ENCODE measurements around the gene TSEN15. TPM values are rescaled to one million over a fixed set of nuclear protein-coding genes. Genes with fewer than 3 reads are reported as not detected.

TSEN15 gene
- total and polyA plus RNA-seq, 10 of the 15 experiments (the other 5 are each of a cell fraction or from before 2014, with no cell fraction given), result 21.1 to 136 (median 70.2) TPM

GRCh38 chr1:184032930-184033418, 18.6 kb upstream of the TSEN15 start:
- ATAC-seq (no peak), FAIRE-seq (no peak), DNase-seq (ENCODE audit: low read depth, low spot score) (no peak)
- intact Hi-C loops (cut with micrococcal nuclease; ENCODE audit: unreplicated experiment), result no loop called here
- H3K79me2 ChIP-seq (ENCODE audit: control insufficient read depth, insufficient read depth, low read length), result no peaks in the 10 kb centered on the region
- H3K4me2 ChIP-seq (ENCODE audit: control insufficient read depth, insufficient read depth), result no peak overlapping the region
- ChIA-PET RAD21 (ENCODE audit: unreplicated experiment) (no interaction called here), POLR2A (interaction anchor here (1.1 kb wide), 1 partner anchor 10 kb away, joined by 3 read pairs; no protein-coding TSS in a partner anchor), SMC1A (ENCODE audit: uncharacterized antibody, unreplicated experiment) (interaction anchor here (1.1 kb wide), 1 partner anchor 11 kb away, joined by 3 read pairs; no protein-coding TSS in a partner anchor), CTCF (no interaction called here)
- H4K20me1 ChIP-seq (ENCODE audit: control insufficient read depth, insufficient read depth), result no peaks in the 10 kb centered on the region
- in situ Hi-C loops (cut with MboI), result no loop called here
- no peak for TF ChIP-seq KDM1A (IDR thresholded peaks at IDR 0.05; ENCODE audit: borderline replicate concordance)
- TF ChIP-seq STAT3 (IDR thresholded peaks at IDR 0.05; ENCODE audit: low read depth, low read length), result no peak
- no peak for TF ChIP-seq KLF5 (IDR thresholded peaks at IDR 0.05; ENCODE audit: partially characterized antibody)
- TF ChIP-seq ZNF274 (IDR thresholded peaks at IDR 0.05; ENCODE audit: insufficient read depth, insufficient read length), result no peak
- TF ChIP-seq MYB (IDR thresholded peaks at IDR 0.05; ENCODE audit: borderline replicate concordance, low read depth, low read length), result no peak
- no peak for TF ChIP-seq FOXM1 (IDR thresholded peaks at IDR 0.05; ENCODE audit: low read depth, low read length)
- no peak for TF ChIP-seq PAX5 (IDR thresholded peaks at IDR 0.05; ENCODE audit: borderline replicate concordance, low read depth, low read length)
- TF ChIP-seq, protein P1, sequence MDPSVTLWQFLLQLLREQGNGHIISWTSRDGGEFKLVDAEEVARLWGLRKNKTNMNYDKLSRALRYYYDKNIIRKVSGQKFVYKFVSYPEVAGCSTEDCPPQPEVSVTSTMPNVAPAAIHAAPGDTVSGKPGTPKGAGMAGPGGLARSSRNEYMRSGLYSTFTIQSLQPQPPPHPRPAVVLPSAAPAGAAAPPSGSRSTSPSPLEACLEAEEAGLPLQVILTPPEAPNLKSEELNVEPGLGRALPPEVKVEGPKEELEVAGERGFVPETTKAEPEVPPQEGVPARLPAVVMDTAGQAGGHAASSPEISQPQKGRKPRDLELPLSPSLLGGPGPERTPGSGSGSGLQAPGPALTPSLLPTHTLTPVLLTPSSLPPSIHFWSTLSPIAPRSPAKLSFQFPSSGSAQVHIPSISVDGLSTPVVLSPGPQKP (IDR thresholded peaks at IDR 0.05; ENCODE audit: low read depth, low read length), result no peak
- TF ChIP-seq ZSCAN29 (IDR thresholded peaks at IDR 0.05), result no peak
- TF ChIP-seq, protein P2, sequence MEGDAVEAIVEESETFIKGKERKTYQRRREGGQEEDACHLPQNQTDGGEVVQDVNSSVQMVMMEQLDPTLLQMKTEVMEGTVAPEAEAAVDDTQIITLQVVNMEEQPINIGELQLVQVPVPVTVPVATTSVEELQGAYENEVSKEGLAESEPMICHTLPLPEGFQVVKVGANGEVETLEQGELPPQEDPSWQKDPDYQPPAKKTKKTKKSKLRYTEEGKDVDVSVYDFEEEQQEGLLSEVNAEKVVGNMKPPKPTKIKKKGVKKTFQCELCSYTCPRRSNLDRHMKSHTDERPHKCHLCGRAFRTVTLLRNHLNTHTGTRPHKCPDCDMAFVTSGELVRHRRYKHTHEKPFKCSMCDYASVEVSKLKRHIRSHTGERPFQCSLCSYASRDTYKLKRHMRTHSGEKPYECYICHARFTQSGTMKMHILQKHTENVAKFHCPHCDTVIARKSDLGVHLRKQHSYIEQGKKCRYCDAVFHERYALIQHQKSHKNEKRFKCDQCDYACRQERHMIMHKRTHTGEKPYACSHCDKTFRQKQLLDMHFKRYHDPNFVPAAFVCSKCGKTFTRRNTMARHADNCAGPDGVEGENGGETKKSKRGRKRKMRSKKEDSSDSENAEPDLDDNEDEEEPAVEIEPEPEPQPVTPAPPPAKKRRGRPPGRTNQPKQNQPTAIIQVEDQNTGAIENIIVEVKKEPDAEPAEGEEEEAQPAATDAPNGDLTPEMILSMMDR (IDR thresholded peaks at IDR 0.05 in 2 of 3, conservative IDR thresholded peaks at IDR 0.05 in 1 of 3; ENCODE audit: control insufficient read depth in 2 of 3, extremely low read depth in 1 of 3, insufficient read depth in 1 of 3, low read depth in 3 of 3, low read length in 3 of 3), result no peak
- H2AFZ ChIP-seq (ENCODE audit: control insufficient read depth, low read depth, low read length), result no peak overlapping the region
- no peaks in the 10 kb centered on the region for H3K36me3 ChIP-seq (ENCODE audit: control insufficient read depth in 2 of 2, insufficient read depth in 2 of 2, low read length in 1 of 2)
- WGBS (ENCODE audit: insufficient coverage, insufficient replicate concordance, low lambda C conversion rate, missing lambda C conversion rate), result 61% methylated on average over 3 of the region's 3 CpGs
- peaks cover 8 to 39% of the 10 kb centered on the region in 2 experiments for H3K27me3 ChIP-seq (replicated peaks in 1 of 2; ENCODE audit: control insufficient read depth in 2 of 2, insufficient read depth in 2 of 2, low read length in 1 of 2)
- BruUV-seq (replicated peaks), result no TSS peak
- no peak overlapping the region for H3K4me3 ChIP-seq
- H3K9me3 ChIP-seq (replicated peaks; ENCODE audit: control insufficient read depth, insufficient read depth, low read length), result no peaks in the 10 kb centered on the region
- no peak overlapping the region for H3K9ac ChIP-seq (ENCODE audit: control insufficient read depth, insufficient read depth, low read length)
- H3K27ac ChIP-seq (ENCODE audit: control insufficient read depth, insufficient read depth), result no peak overlapping the region
- peaks cover 4% of the 10 kb centered on the region for H3K4me1 ChIP-seq (ENCODE audit: control insufficient read depth, insufficient read depth, low read length)
